Measurements from ENCODE around the gene GJB3. TPM values are rescaled to one million over a fixed set of nuclear protein-coding genes. Genes with fewer than 3 reads are reported as not detected.

Gene GJB3
- polyA plus RNA-seq, 1 donor (not counting 4 experiments of a cell fraction or from before 2014, with no cell fraction given): 133 TPM

DNA sequence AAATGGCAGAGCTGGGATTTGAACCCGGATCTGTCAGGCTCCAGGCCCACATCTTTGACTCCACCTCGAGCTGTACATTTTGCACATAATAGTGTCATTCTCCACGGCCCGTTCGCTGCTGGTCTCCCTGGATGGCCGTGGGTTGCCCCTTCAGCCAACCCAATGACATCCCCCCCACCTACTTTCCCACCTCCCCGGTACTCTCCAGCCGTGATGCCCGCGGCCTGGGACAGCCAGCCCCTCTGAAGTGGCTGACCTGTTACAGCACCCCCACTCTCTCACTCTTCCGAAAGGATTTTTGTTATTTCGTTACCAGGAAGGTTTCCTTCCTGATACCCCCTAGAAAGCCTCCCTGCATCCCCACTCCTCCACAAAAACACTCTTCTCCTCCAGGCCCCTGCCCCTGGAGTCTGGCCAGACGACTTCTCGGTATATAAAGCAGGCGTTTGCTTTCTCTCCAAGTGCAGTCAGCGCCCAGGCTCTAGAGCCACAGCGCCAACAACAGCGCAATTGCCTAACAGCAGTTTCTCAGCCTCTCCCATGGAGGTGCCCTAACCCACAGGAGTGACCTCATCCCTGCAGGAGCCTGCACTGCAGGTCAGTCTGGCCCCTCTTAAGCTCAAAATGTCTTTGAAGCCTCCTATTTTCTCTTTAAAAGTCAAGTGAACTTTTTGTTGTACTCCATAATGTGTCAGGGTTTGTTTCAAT lies 40.7 kb upstream of the GJB3 start:
- TF ChIP-seq EZH2 (IDR thresholded peaks at IDR 0.05; ENCODE audit: low read length): no peak
- TF ChIP-seq, protein P1, sequence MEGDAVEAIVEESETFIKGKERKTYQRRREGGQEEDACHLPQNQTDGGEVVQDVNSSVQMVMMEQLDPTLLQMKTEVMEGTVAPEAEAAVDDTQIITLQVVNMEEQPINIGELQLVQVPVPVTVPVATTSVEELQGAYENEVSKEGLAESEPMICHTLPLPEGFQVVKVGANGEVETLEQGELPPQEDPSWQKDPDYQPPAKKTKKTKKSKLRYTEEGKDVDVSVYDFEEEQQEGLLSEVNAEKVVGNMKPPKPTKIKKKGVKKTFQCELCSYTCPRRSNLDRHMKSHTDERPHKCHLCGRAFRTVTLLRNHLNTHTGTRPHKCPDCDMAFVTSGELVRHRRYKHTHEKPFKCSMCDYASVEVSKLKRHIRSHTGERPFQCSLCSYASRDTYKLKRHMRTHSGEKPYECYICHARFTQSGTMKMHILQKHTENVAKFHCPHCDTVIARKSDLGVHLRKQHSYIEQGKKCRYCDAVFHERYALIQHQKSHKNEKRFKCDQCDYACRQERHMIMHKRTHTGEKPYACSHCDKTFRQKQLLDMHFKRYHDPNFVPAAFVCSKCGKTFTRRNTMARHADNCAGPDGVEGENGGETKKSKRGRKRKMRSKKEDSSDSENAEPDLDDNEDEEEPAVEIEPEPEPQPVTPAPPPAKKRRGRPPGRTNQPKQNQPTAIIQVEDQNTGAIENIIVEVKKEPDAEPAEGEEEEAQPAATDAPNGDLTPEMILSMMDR (optimal IDR thresholded peaks at IDR 0.05 in 1 of 3, IDR thresholded peaks at IDR 0.05 in 1 of 3, conservative IDR thresholded peaks at IDR 0.05 in 1 of 3; ENCODE audit: extremely low read depth in 1 of 3, insufficient read depth in 2 of 3, low read length in 3 of 3): peak in 1 of 3 experiments; percentile 11
- no peaks in the 10 kb centered on the region for H3K9me3 ChIP-seq (ENCODE audit: control insufficient read depth, low read depth, low read length)
- no peak overlapping the region for H3K27ac ChIP-seq (ENCODE audit: control insufficient read depth, insufficient read depth, low read length)
- no peaks in the 10 kb centered on the region for H3K27me3 ChIP-seq (ENCODE audit: control insufficient read depth, extremely low read depth, insufficient read depth, low read length)
- H3K79me2 ChIP-seq (ENCODE audit: control insufficient read depth, insufficient read depth, low read length): no peaks in the 10 kb centered on the region
- H3K4me1 ChIP-seq (ENCODE audit: control insufficient read depth, extremely low read depth, insufficient read depth, low read length): no peaks in the 10 kb centered on the region
- no peaks in the 10 kb centered on the region for H3K9me1 ChIP-seq (ENCODE audit: control insufficient read depth, extremely low read depth, insufficient read depth, low read length)
- H4K20me1 ChIP-seq (ENCODE audit: control insufficient read depth, extremely low read depth, insufficient read depth, low read length): no peaks in the 10 kb centered on the region
- FAIRE-seq (no peak), DNase-seq (ENCODE audit: low read depth, low spot score) (no peak)
- no peak overlapping the region for H3K4me3 ChIP-seq (ENCODE audit: control insufficient read depth in 2 of 3, extremely low read depth in 1 of 3, insufficient read depth in 2 of 3, low read depth in 1 of 3, low read length in 3 of 3)
- dilution Hi-C loops (cut with MboI; ENCODE audit: extremely low pct_ligation_motif_present, low sequenced_read_pairs): no loop called here
- H3K9ac ChIP-seq (ENCODE audit: control insufficient read depth, extremely low read depth, insufficient read depth, low read length): no peak overlapping the region
- H2AFZ ChIP-seq (ENCODE audit: control insufficient read depth, low read length): no peak overlapping the region
- no peak overlapping the region for H3K4me2 ChIP-seq (ENCODE audit: control insufficient read depth, extremely low read depth, insufficient read depth, low read depth, low read length)
- no peaks in the 10 kb centered on the region for H3K36me3 ChIP-seq (ENCODE audit: control insufficient read depth in 2 of 2, extremely low read depth in 1 of 2, insufficient read depth in 2 of 2, low read length in 2 of 2)

DNA sequence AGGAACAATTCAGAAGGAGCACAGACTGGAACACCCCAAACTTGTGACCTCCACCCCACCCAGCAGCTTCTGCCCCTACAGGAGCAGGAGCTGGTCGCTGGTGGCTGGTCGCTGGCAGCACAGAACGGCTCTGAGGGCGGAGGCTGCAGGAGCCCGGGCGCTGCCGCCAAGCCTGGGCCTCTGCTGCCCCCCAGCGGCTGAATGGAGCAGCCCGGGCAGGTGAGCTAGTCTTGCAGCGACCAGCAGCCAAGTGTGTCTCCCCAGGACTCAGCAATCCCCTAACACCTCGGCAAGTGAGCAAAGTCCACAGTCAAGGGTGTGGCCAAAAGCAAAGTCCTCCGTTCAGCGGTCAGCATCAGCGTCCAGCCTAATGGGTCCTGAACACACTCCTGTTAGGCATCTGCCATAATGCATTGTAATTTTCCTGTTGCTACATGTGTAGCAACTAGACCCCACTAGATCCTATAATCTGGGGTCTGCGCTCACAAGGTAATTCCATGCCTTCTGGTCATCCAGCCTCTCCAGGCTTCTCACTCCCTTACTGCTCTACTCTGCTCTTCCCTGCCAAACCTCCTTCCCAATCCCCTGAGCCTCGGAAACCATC lies 38.2 kb upstream of the GJB3 start:
- dilution Hi-C loops (cut with MboI; ENCODE audit: extremely low pct_ligation_motif_present, low sequenced_read_pairs): no loop called here
- Histone ChIP-seq H2AFZ (ENCODE audit: control insufficient read depth, low read length) (no peak overlapping the region), H3K4me2 (ENCODE audit: control insufficient read depth, extremely low read depth, insufficient read depth, low read depth, low read length) (peak overlapping the region; percentile 25)

More for the DNA sequence above, 38.2 kb upstream of the GJB3 start:
- H3K9me1 ChIP-seq (ENCODE audit: control insufficient read depth, extremely low read depth, insufficient read depth, low read length): no peaks in the 10 kb centered on the region
- H3K36me3 ChIP-seq (ENCODE audit: control insufficient read depth in 2 of 2, extremely low read depth in 1 of 2, insufficient read depth in 2 of 2, low read length in 2 of 2): no peaks in the 10 kb centered on the region
- no peaks in the 10 kb centered on the region for H4K20me1 ChIP-seq (ENCODE audit: control insufficient read depth, extremely low read depth, insufficient read depth, low read length)
- H3K27me3 ChIP-seq (ENCODE audit: control insufficient read depth, extremely low read depth, insufficient read depth, low read length): no peaks in the 10 kb centered on the region
- no peaks in the 10 kb centered on the region for H3K79me2 ChIP-seq (ENCODE audit: control insufficient read depth, insufficient read depth, low read length)
- FAIRE-seq: no peak
- H3K4me1 ChIP-seq (ENCODE audit: control insufficient read depth, extremely low read depth, insufficient read depth, low read length): no peaks in the 10 kb centered on the region
- no peak overlapping the region for H3K27ac ChIP-seq (ENCODE audit: control insufficient read depth, insufficient read depth, low read length)
- no peak for TF ChIP-seq EZH2 (IDR thresholded peaks at IDR 0.05; ENCODE audit: low read length)
- TF ChIP-seq, protein P1 (optimal IDR thresholded peaks at IDR 0.05 in 1 of 3, IDR thresholded peaks at IDR 0.05 in 1 of 3, conservative IDR thresholded peaks at IDR 0.05 in 1 of 3; ENCODE audit: extremely low read depth in 1 of 3, insufficient read depth in 2 of 3, low read length in 3 of 3): peak; percentile 85 to 99 (median 94)
- H3K4me3 ChIP-seq (ENCODE audit: control insufficient read depth in 2 of 3, extremely low read depth in 1 of 3, insufficient read depth in 2 of 3, low read depth in 1 of 3, low read length in 3 of 3): no peak overlapping the region
- H3K9me3 ChIP-seq (ENCODE audit: control insufficient read depth, low read depth, low read length): no peaks in the 10 kb centered on the region
- H3K9ac ChIP-seq (ENCODE audit: control insufficient read depth, extremely low read depth, insufficient read depth, low read length): no peak overlapping the region
- DNase-seq (ENCODE audit: low read depth, low spot score): peak; percentile 50

Measured in keratinocyte (primary cell).